ENCODE measurements around the gene PTK6.

The PTK6 gene

DNA sequence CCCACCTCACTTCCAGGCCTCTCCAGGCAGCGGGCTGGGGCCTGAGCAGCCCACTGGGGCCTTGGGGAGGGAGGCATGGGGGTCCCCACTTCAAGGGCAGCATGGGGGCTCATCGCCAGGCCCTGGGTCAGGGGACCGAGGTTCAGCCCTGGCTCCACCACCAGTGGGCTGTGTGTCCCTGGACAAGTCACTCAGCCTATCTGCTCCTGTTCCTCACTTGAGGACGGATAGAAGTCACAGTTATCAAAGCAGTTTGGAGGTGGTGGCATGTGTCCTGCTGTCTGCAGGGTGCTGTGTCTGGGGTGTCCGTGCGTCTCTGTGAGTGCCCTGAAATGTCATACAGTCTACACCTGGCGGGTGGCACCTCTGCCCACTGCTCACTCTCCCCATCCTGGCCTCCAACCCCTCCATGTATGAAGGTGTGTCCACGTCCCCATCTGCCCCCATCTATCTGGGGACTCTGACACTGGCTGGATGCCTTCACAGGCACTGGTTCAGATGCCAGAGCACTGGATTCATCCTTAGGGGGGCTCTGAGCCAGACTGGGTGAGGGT lies 41.9 kb downstream of the PTK6 start:
- H3K36me3 ChIP-seq (ENCODE audit: control insufficient read depth, insufficient read depth, low read length): peaks cover 12% of the 10 kb centered on the region
- peaks cover 35% of the 10 kb centered on the region for H3K27me3 ChIP-seq (ENCODE audit: control insufficient read depth, insufficient read depth, low read length)
- peaks cover 9% of the 10 kb centered on the region; the same call in 1 of the 2 replicates for H3K4me1 ChIP-seq (ENCODE audit: control insufficient read depth, insufficient read depth, low read length)
- no peak overlapping the region for H3K27ac ChIP-seq (ENCODE audit: low read depth, low read length)
- no peak overlapping the region for H3K4me3 ChIP-seq (ENCODE audit: low read depth, low read length)
- no peaks in the 10 kb centered on the region for H3K9me3 ChIP-seq (ENCODE audit: control insufficient read depth, insufficient read depth, low read length)
- no peak overlapping the region for H3K9ac ChIP-seq (ENCODE audit: low read depth, low read length)

DNA sequence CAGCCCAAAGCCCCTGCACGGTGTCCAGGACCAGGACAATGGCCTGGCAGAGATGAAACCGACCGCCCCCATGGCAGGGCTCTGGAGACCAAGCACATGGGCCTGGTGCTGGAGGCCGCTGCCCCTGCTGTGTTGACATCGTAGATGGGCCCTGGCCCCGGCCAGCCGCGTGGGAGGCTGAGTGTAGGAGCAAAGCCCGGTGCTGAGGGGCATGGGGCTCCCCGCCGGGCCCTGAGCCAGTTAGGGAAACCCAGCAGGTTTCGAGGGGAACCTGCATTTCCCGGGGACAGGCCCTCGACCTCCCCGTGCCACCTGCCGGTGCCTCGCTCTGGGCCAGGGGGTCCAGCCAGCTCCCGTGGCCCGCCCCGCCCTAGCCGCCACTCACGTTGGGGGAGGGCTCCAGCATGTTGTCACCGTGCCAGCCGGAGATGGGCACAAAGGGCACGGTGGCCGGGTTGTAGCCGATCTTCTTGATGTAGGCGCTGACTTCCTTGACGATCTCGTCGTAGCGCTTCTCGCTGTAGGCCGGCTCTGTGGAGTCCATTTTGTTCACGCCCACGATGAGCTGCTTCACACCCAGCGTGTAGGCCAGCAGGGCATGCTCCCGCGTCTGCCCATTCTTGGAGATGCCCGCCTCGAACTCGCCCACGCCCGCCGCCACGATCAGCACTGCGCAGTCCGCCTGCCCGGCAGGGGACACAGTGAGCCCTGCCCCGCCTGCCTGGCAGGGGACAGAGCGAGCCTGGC lies 42.6 kb downstream of the PTK6 start:
- Histone ChIP-seq H3K36me3 (ENCODE audit: control insufficient read depth, insufficient read depth, low read length) (peaks cover 12% of the 10 kb centered on the region), H3K9ac (ENCODE audit: low read depth, low read length) (no peak overlapping the region), H3K4me1 (ENCODE audit: control insufficient read depth, insufficient read depth, low read length) (peaks cover 9% of the 10 kb centered on the region; the same call in 1 of the 2 replicates), H3K4me3 (ENCODE audit: low read depth, low read length) (no peak overlapping the region), H3K27me3 (ENCODE audit: control insufficient read depth, insufficient read depth, low read length) (peaks cover 28% of the 10 kb centered on the region), H3K9me3 (ENCODE audit: control insufficient read depth, insufficient read depth, low read length) (no peaks in the 10 kb centered on the region), H3K27ac (ENCODE audit: low read depth, low read length) (no peak overlapping the region)

GRCh38 chr20:63494084-63494419 lies 43.1 kb downstream of the PTK6 start:
- Histone ChIP-seq H3K27me3 (ENCODE audit: control insufficient read depth, insufficient read depth, low read length) (peaks cover 29% of the 10 kb centered on the region), H3K4me1 (ENCODE audit: control insufficient read depth, insufficient read depth, low read length) (peaks cover 9% of the 10 kb centered on the region; the same call in 1 of the 2 replicates), H3K27ac (ENCODE audit: low read depth, low read length) (no peak overlapping the region), H3K4me3 (ENCODE audit: low read depth, low read length) (no peak overlapping the region), H3K36me3 (ENCODE audit: control insufficient read depth, insufficient read depth, low read length) (peaks cover 12% of the 10 kb centered on the region), H3K9ac (ENCODE audit: low read depth, low read length) (no peak overlapping the region), H3K9me3 (ENCODE audit: control insufficient read depth, insufficient read depth, low read length) (no peaks in the 10 kb centered on the region)

GRCh38 chr20:63493563-63494020 lies 43.6 kb downstream of the PTK6 start:
- Histone ChIP-seq H3K4me1 (ENCODE audit: control insufficient read depth, insufficient read depth, low read length) (peaks cover 12% of the 10 kb centered on the region; the same call in 1 of the 2 replicates), H3K4me3 (ENCODE audit: low read depth, low read length) (no peak overlapping the region), H3K27ac (ENCODE audit: low read depth, low read length) (no peak overlapping the region), H3K9me3 (ENCODE audit: control insufficient read depth, insufficient read depth, low read length) (no peaks in the 10 kb centered on the region), H3K9ac (ENCODE audit: low read depth, low read length) (no peak overlapping the region), H3K27me3 (ENCODE audit: control insufficient read depth, insufficient read depth, low read length) (peaks cover 33% of the 10 kb centered on the region), H3K36me3 (ENCODE audit: control insufficient read depth, insufficient read depth, low read length) (peaks cover 12% of the 10 kb centered on the region)

DNA sequence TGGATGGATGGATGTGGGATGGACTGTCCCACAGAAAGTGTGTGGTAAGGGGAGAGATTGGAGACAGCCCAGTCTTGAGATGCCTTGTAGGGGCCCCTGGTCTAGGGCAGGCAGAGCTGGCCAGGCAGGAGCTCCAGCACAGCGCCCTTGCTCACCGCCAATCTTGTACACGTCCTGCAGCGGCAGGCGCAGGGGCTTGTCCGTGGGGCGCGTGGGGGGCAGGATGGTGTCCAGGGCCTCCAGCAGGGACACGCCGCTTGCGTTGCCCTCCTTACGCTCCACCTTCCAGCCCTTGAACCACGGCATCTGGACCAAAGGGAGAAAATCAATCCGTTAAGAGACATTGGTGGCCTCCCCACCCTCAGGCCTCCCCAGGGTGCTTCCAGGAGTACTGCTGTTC lies 44.2 kb downstream of the PTK6 start:
- Histone ChIP-seq H3K27me3 (ENCODE audit: control insufficient read depth, insufficient read depth, low read length) (peaks cover 30% of the 10 kb centered on the region), H3K27ac (ENCODE audit: low read depth, low read length) (no peak overlapping the region), H3K4me3 (ENCODE audit: low read depth, low read length) (no peak overlapping the region), H3K9me3 (ENCODE audit: control insufficient read depth, insufficient read depth, low read length) (no peaks in the 10 kb centered on the region), H3K9ac (ENCODE audit: low read depth, low read length) (no peak overlapping the region), H3K36me3 (ENCODE audit: control insufficient read depth, insufficient read depth, low read length) (peaks cover 12% of the 10 kb centered on the region), H3K4me1 (ENCODE audit: control insufficient read depth, insufficient read depth, low read length) (peaks cover 10% of the 10 kb centered on the region; the same call in 1 of the 2 replicates)

DNA sequence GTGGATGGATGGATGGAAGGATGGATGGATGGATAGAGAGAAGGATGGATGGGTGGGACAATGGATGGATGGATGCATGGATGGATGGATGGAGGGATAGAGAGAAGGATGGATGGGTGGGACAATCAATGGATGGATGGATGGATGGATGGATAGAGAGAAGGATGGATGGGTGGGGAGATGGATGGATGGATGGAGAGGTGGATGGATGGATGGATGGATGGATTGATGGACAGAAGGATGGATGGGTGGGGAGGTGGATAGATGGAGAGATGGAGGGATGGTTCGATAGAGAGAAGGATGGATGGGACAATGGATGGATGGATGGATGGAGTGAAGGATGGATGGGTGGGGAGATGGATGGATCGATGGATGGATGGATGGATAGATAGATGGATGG lies 44.7 kb downstream of the PTK6 start:
- peaks cover 30% of the 10 kb centered on the region for H3K27me3 ChIP-seq (ENCODE audit: control insufficient read depth, insufficient read depth, low read length)
- H3K4me1 ChIP-seq (ENCODE audit: control insufficient read depth, insufficient read depth, low read length): peaks cover 7% of the 10 kb centered on the region; the same call in 1 of the 2 replicates
- H3K27ac ChIP-seq (ENCODE audit: low read depth, low read length): no peak overlapping the region
- no peak overlapping the region for H3K4me3 ChIP-seq (ENCODE audit: low read depth, low read length)
- peaks cover 12% of the 10 kb centered on the region for H3K36me3 ChIP-seq (ENCODE audit: control insufficient read depth, insufficient read depth, low read length)
- no peak overlapping the region for H3K9ac ChIP-seq (ENCODE audit: low read depth, low read length)
- no peaks in the 10 kb centered on the region for H3K9me3 ChIP-seq (ENCODE audit: control insufficient read depth, insufficient read depth, low read length)

- peaks cover 7% of the 10 kb centered on the region; the same call in 1 of the 2 replicates for H3K4me1 ChIP-seq (ENCODE audit: control insufficient read depth, insufficient read depth, low read length)
Observed at GRCh38 chr20:63491635-63492230, 45.4 kb downstream of the PTK6 start.

GRCh38 chr20:63491078-63491477 lies 46.1 kb downstream of the PTK6 start:
- Histone ChIP-seq H3K4me3 (ENCODE audit: low read depth, low read length) (no peak overlapping the region), H3K9ac (ENCODE audit: low read depth, low read length) (no peak overlapping the region), H3K27ac (ENCODE audit: low read depth, low read length) (no peak overlapping the region), H3K9me3 (ENCODE audit: control insufficient read depth, insufficient read depth, low read length) (no peaks in the 10 kb centered on the region), H3K36me3 (ENCODE audit: control insufficient read depth, insufficient read depth, low read length) (peaks cover 12% of the 10 kb centered on the region), H3K4me1 (ENCODE audit: control insufficient read depth, insufficient read depth, low read length) (peaks cover 3% of the 10 kb centered on the region; the same call in 1 of the 2 replicates), H3K27me3 (ENCODE audit: control insufficient read depth, insufficient read depth, low read length) (peaks cover 21% of the 10 kb centered on the region)

More at GRCh38 chr20:63491635-63492230, 45.4 kb downstream of the PTK6 start:
- peaks cover 27% of the 10 kb centered on the region for H3K27me3 ChIP-seq (ENCODE audit: control insufficient read depth, insufficient read depth, low read length)
- H3K9me3 ChIP-seq (ENCODE audit: control insufficient read depth, insufficient read depth, low read length): no peaks in the 10 kb centered on the region
- H3K9ac ChIP-seq (ENCODE audit: low read depth, low read length): no peak overlapping the region
- no peak overlapping the region for H3K27ac ChIP-seq (ENCODE audit: low read depth, low read length)
- no peak overlapping the region for H3K4me3 ChIP-seq (ENCODE audit: low read depth, low read length)
- H3K36me3 ChIP-seq (ENCODE audit: control insufficient read depth, insufficient read depth, low read length): peaks cover 12% of the 10 kb centered on the region

DNA sequence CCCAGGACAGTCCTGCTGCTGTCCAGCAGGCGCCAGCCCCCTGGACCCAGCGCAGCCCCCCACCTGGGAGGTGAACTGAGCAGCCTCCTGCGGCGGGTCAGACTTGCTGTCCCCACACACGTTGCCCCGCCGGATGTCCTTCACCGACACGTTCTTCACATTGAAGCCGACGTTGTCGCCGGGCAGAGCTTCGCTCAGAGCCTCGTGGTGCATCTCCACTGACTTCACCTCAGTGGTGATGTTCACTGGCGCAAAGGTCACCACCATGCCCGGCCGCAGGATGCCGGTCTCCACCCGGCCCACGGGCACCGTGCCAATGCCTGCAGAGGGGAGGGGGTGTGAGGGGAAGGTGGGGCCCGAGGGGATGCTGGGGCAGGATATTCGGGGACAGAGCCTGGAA lies 46.8 kb downstream of the PTK6 start:
- no peak overlapping the region for H3K27ac ChIP-seq (ENCODE audit: low read depth, low read length)
- H3K4me1 ChIP-seq (ENCODE audit: control insufficient read depth, insufficient read depth, low read length): peaks cover 3% of the 10 kb centered on the region; the same call in 1 of the 2 replicates
- peaks cover 12% of the 10 kb centered on the region for H3K36me3 ChIP-seq (ENCODE audit: control insufficient read depth, insufficient read depth, low read length)
- peaks cover 21% of the 10 kb centered on the region for H3K27me3 ChIP-seq (ENCODE audit: control insufficient read depth, insufficient read depth, low read length)
- H3K9ac ChIP-seq (ENCODE audit: low read depth, low read length): no peak overlapping the region
- no peaks in the 10 kb centered on the region for H3K9me3 ChIP-seq (ENCODE audit: control insufficient read depth, insufficient read depth, low read length)
- H3K4me3 ChIP-seq (ENCODE audit: low read depth, low read length): no peak overlapping the region

DNA sequence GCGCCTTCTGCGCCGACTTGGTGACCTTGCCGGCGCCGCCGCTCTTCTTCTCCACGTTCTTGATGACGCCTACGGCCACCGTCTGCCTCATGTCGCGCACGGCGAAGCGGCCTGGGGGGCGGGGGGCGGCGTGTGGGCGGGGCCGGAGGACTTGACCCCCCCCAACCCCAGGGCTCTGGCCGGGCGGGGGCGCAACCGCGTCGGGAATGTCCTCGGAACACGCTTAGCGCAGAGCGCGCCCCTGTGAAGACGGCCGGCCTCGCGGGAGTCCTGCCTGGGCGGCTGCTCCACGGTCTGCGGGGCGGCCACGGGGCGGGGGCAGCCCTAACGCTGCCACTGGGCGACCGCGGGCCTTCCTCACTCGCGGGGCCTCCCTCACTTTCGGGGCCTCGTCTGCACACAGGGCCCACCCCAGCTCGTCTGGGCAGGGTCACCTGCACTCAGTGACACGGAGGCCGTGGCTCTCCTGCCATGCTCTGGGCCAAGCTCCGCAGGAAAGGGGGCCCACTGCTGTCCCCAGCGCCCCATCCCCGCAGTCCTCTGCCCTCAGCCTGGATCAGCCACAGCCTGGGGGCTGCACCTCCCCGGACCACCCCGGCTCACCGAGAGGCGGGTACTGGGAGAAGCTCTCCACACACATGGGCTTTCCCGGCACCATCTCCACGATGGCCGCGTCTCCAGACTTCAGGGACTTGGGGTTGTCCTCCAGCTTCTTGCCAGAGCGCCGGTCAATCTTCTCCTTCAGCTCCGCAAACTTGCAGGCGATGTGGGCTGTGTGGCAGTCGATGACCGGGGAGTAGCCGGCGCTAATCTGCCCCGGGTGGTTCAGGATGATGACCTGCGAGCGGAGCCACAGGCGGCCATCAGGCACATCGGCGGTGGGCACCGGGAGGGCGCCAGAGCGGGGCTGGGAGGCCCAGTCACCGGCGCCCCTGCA lies 48.6 kb downstream of the PTK6 start:
- H3K4me3 ChIP-seq (ENCODE audit: low read depth, low read length): peak overlapping the region; percentile 29; the same call in 1 of the 2 replicates
- peaks cover 9% of the 10 kb centered on the region; the same call in 1 of the 2 replicates for H3K36me3 ChIP-seq (ENCODE audit: control insufficient read depth, insufficient read depth, low read length)
- H3K27ac ChIP-seq (ENCODE audit: low read depth, low read length): no peak overlapping the region
- no peaks in the 10 kb centered on the region for H3K9me3 ChIP-seq (ENCODE audit: control insufficient read depth, insufficient read depth, low read length)
- peaks cover 21% of the 10 kb centered on the region for H3K27me3 ChIP-seq (ENCODE audit: control insufficient read depth, insufficient read depth, low read length)
- H3K9ac ChIP-seq (ENCODE audit: low read depth, low read length): no peak overlapping the region
- H3K4me1 ChIP-seq (ENCODE audit: control insufficient read depth, insufficient read depth, low read length): peaks cover 3% of the 10 kb centered on the region; the same call in 1 of the 2 replicates
